IPS DF 19.7 (cell line): ENCODE data around the gene PLEKHG5.

ENCODE experiments used
- DNase-seq: peaks from one replicate; pipeline ENCODE4 v3.0.0-alpha.2; 2013; ENCODE audit warnings: low read depth, low spot score

Gene PLEKHG5

GRCh38 chr1:6475381-6476133 is 15.9 kb downstream of the PLEKHG5 start:
- DNase-seq: no peak

- no peak for DNase-seq
Measured at GRCh38 chr1:6474815-6475282, 16.6 kb downstream of the PLEKHG5 start.

GRCh38 chr1:6473974-6474814 is 17.3 kb downstream of the PLEKHG5 start:
- no peak for DNase-seq

GRCh38 chr1:6473156-6473555 is 18.3 kb downstream of the PLEKHG5 start:
- no peak for DNase-seq

GRCh38 chr1:6472391-6472790 is 19.1 kb downstream of the PLEKHG5 start:
- DNase-seq: no peak

GRCh38 chr1:6471970-6472368 is 19.5 kb downstream of the PLEKHG5 start:
- no peak for DNase-seq

- no peak for DNase-seq
Measured at GRCh38 chr1:6471086-6471969, 20.1 kb downstream of the PLEKHG5 start.

- no peak for DNase-seq
Measured at GRCh38 chr1:6470132-6471085, 21.1 kb downstream of the PLEKHG5 start.

- DNase-seq: no peak
Measured at GRCh38 chr1:6468729-6469461, 22.6 kb downstream of the PLEKHG5 start.

- DNase-seq: no peak
Measured at GRCh38 chr1:6467744-6468688, 23.5 kb downstream of the PLEKHG5 start.

GRCh38 chr1:6467224-6467623 is 24.2 kb downstream of the PLEKHG5 start:
- DNase-seq: no peak

GRCh38 chr1:6466751-6467150 is 24.7 kb downstream of the PLEKHG5 start:
- no peak for DNase-seq

- no peak for DNase-seq
Measured at GRCh38 chr1:6466023-6466422, 25.4 kb downstream of the PLEKHG5 start, which contains the start of gene TNFRSF25. TSS of gene TNFRSF25 (minus strand) at chr1:6466173. CDS start at chr1:6466107, 66 bp downstream.

- DNase-seq: no peak
Measured at GRCh38 chr1:6465461-6466005, 25.9 kb downstream of the PLEKHG5 start.

GRCh38 chr1:6464915-6465314 is 26.6 kb downstream of the PLEKHG5 start:
- DNase-seq: no peak

GRCh38 chr1:6464514-6464836 is 27.0 kb downstream of the PLEKHG5 start:
- DNase-seq: no peak

- no peak for DNase-seq
Measured at GRCh38 chr1:6463120-6463412, 28.4 kb downstream of the PLEKHG5 start.

- no peak for DNase-seq
Measured at GRCh38 chr1:6462412-6463119, 28.9 kb downstream of the PLEKHG5 start.
